Measurements from ENCODE around the gene ITSN2.

- no peak for TF ChIP-seq CTCF (IDR thresholded peaks at IDR 0.05)
- no peak for TF ChIP-seq EZH2 (IDR thresholded peaks at IDR 0.05)
- TF ChIP-seq EZH2phosphoT487 (IDR thresholded peaks at IDR 0.05): no peak
Measured at GRCh38 chr2:24392542-24393059, 32.3 kb upstream of the ITSN2 start.

Data from neural progenitor cell (in vitro differentiated cells).